Ovary (tissue), 3 donors: ENCODE data around the gene PCBP4.
"Not testable (repeated sequence)": the region's sequence is repeated elsewhere in the genome, so short reads cannot be mapped to it uniquely, and the experiment has no call there.

Experiments used
- POLR2A ChIP-seq: fragments of 450-650 bp; IDR thresholded peaks from one replicate; pipeline ENCODE4 v1.6.1; 2017; ENCODE audit warnings: antibody characterized with exemption, mild to moderate bottlenecking, moderate library complexity
- TF ChIP-seq, protein P1 (sequence below), 3 donors: fragments of 450-650 bp in 2 of 3; fragments of 200-600 bp in 1 of 3; IDR thresholded peaks; one replicate each; pipeline versions ENCODE4 v1.5.1 to v1.8.0; 2016 to 2022; ENCODE audit warnings: antibody characterized with exemption in 3 of 3, mild to moderate bottlenecking in 1 of 3
- donor health status: DM: no; HTN: no; CAD: no.

DNA sequence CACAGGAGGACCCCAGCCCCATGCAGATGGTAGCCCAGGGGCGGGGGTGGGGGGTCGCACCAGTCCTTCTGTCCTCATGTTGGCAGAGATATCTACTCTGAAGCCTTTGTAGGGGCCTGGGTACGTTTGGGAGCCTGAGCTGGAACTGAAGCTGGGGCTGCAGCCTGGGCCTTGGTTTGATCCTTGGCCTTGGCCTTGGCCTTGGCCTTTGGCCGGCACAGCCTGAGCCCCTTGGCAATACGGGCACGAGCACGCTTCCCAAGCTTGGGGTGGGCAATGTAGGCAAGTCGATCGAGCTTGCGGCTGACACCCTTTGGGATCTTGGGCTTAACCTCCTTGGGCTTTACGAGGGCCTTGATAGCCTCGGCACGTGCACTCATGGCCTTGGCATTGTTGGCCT lies 26.4 kb upstream of the PCBP4 start:
- not testable (repeated sequence) for TF ChIP-seq POLR2A
- TF ChIP-seq, protein P1, sequence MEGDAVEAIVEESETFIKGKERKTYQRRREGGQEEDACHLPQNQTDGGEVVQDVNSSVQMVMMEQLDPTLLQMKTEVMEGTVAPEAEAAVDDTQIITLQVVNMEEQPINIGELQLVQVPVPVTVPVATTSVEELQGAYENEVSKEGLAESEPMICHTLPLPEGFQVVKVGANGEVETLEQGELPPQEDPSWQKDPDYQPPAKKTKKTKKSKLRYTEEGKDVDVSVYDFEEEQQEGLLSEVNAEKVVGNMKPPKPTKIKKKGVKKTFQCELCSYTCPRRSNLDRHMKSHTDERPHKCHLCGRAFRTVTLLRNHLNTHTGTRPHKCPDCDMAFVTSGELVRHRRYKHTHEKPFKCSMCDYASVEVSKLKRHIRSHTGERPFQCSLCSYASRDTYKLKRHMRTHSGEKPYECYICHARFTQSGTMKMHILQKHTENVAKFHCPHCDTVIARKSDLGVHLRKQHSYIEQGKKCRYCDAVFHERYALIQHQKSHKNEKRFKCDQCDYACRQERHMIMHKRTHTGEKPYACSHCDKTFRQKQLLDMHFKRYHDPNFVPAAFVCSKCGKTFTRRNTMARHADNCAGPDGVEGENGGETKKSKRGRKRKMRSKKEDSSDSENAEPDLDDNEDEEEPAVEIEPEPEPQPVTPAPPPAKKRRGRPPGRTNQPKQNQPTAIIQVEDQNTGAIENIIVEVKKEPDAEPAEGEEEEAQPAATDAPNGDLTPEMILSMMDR (IDR thresholded peaks at IDR 0.05), result not testable (repeated sequence)
